Stimulated activated naive B cell treated with anti-CD40 and anti-IgM and Interleukin-4, amounts not matched to agents 10 μg/mL and 1 μg/mL and 100 μg/mL, for 72 hours (primary cell): Measurements from ENCODE around the gene REEP3.

Source experiments
- ATAC-seq, 2 donors: fragments of 150-1000 bp; cut with Tn5 transposase; replicated peaks; 2 replicates each; pipeline ENCODE4 v1.10.0; 2021; ENCODE audit warnings: moderate library complexity in 1 of 2
- DNase-seq: peaks from one replicate; pipeline ENCODE4 v3.0.0; 2021
- H3K27ac Mint-ChIP-seq: one replicate; pipeline ENCODE4 v1.8.0; 2022; ENCODE audit warnings: mild to moderate bottlenecking, mixed read lengths
- H3K27me3 Mint-ChIP-seq, 2 donors: one replicate each; pipeline ENCODE4 v1.8.0; 2022; ENCODE audit warnings: mixed read lengths in 2 of 2
- H3K36me3 Mint-ChIP-seq, 2 donors: one replicate each; pipeline ENCODE4 v1.8.0; 2022; ENCODE audit warnings: mixed read lengths in 2 of 2, mild to moderate bottlenecking in 1 of 2
- H3K4me1 Mint-ChIP-seq, 2 donors: one replicate each; pipeline ENCODE4 v1.8.0; 2022; ENCODE audit warnings: mixed read lengths in 2 of 2, mild to moderate bottlenecking in 1 of 2
- H3K4me3 Mint-ChIP-seq, 2 donors: one replicate each; pipeline ENCODE4 v1.8.0; 2022; ENCODE audit warnings: mild to moderate bottlenecking in 2 of 2, mixed read lengths in 2 of 2, moderate library complexity in 1 of 2
- H3K9me3 Mint-ChIP-seq, 2 donors: one replicate each; pipeline ENCODE4 v1.8.0; 2022; ENCODE audit warnings: mixed read lengths in 2 of 2, mild to moderate bottlenecking in 1 of 2

The REEP3 gene

GRCh38 chr10:63522995-63523394 lies 1.8 kb downstream of the REEP3 start:
- peaks cover 17 to 36% of the 10 kb centered on the region in 2 donors for H3K4me1 Mint-ChIP-seq
- H3K9me3 Mint-ChIP-seq = no peaks in the 10 kb centered on the region
- DNase-seq (no peak), ATAC-seq (no peak)
- H3K27me3 Mint-ChIP-seq = no peaks in the 10 kb centered on the region
- peak overlapping the region; percentile 20 for H3K27ac Mint-ChIP-seq
- no peak overlapping the region for H3K4me3 Mint-ChIP-seq
- peaks cover 8 to 20% of the 10 kb centered on the region in 2 donors for H3K36me3 Mint-ChIP-seq

- H3K9me3 Mint-ChIP-seq = no peaks in the 10 kb centered on the region
- H3K36me3 Mint-ChIP-seq = peaks cover 16 to 20% of the 10 kb centered on the region in 2 donors
- H3K27ac Mint-ChIP-seq = no peak overlapping the region
- no peaks in the 10 kb centered on the region for H3K27me3 Mint-ChIP-seq
- DNase-seq (no peak), ATAC-seq (no peak)
- peaks cover 14 to 33% of the 10 kb centered on the region in 2 donors for H3K4me1 Mint-ChIP-seq
- no peak overlapping the region for H3K4me3 Mint-ChIP-seq
Observed at GRCh38 chr10:63525021-63525420, 3.8 kb downstream of the REEP3 start.

GRCh38 chr10:63527401-63527800 lies 6.2 kb downstream of the REEP3 start:
- peaks cover 16 to 20% of the 10 kb centered on the region in 2 donors for H3K36me3 Mint-ChIP-seq
- ATAC-seq = no peak
- H3K4me1 Mint-ChIP-seq = peaks cover 12 to 33% of the 10 kb centered on the region in 2 donors
- DNase-seq = no peak
- no peaks in the 10 kb centered on the region for H3K9me3 Mint-ChIP-seq
- H3K4me3 Mint-ChIP-seq = no peak overlapping the region
- no peaks in the 10 kb centered on the region for H3K27me3 Mint-ChIP-seq
- H3K27ac Mint-ChIP-seq = no peak overlapping the region

- DNase-seq (no peak), ATAC-seq (no peak)
- H3K4me1 Mint-ChIP-seq = peaks cover 10 to 28% of the 10 kb centered on the region in 2 donors
- no peak overlapping the region for H3K4me3 Mint-ChIP-seq
- no peaks in the 10 kb centered on the region for H3K9me3 Mint-ChIP-seq
- peaks cover 16 to 20% of the 10 kb centered on the region in 2 donors for H3K36me3 Mint-ChIP-seq
- no peak overlapping the region for H3K27ac Mint-ChIP-seq
- no peaks in the 10 kb centered on the region for H3K27me3 Mint-ChIP-seq
Observed at GRCh38 chr10:63528084-63528744, 7.0 kb downstream of the REEP3 start.

- Mint-ChIP-seq H3K36me3 (peaks cover 11 to 14% of the 10 kb centered on the region in 2 donors), H3K9me3 (no peaks in the 10 kb centered on the region), H3K4me3 (no peak overlapping the region), H3K27me3 (no peaks in the 10 kb centered on the region), H3K4me1 (peaks cover 6 to 32% of the 10 kb centered on the region in 2 donors), H3K27ac (no peak overlapping the region)
- no peak for ATAC-seq
- DNase-seq = no peak
Observed at GRCh38 chr10:63530409-63530808, 9.2 kb downstream of the REEP3 start.

- peaks cover 0 to 3% of the 10 kb centered on the region in 2 donors for H3K36me3 Mint-ChIP-seq
- H3K27ac Mint-ChIP-seq = no peak overlapping the region
- peaks cover 0 to 18% of the 10 kb centered on the region in 2 donors for H3K4me1 Mint-ChIP-seq
- ATAC-seq (no peak), DNase-seq (no peak)
- H3K27me3 Mint-ChIP-seq = no peaks in the 10 kb centered on the region
- no peaks in the 10 kb centered on the region for H3K9me3 Mint-ChIP-seq
- no peak overlapping the region for H3K4me3 Mint-ChIP-seq
Observed at GRCh38 chr10:63534723-63535122, 13.5 kb downstream of the REEP3 start.

- H3K27ac Mint-ChIP-seq = no peak overlapping the region
- peaks cover 0 to 18% of the 10 kb centered on the region in 2 donors for H3K4me1 Mint-ChIP-seq
- DNase-seq (no peak), ATAC-seq (no peak)
- H3K36me3 Mint-ChIP-seq = peaks cover 0 to 3% of the 10 kb centered on the region in 2 donors
- H3K27me3 Mint-ChIP-seq = no peaks in the 10 kb centered on the region
- H3K9me3 Mint-ChIP-seq = no peaks in the 10 kb centered on the region
- H3K4me3 Mint-ChIP-seq = no peak overlapping the region
Observed at GRCh38 chr10:63536698-63537097, 15.5 kb downstream of the REEP3 start.

GRCh38 chr10:63537536-63537935 lies 16.3 kb downstream of the REEP3 start:
- ATAC-seq = no peak
- H3K4me1 Mint-ChIP-seq = peaks cover 0 to 18% of the 10 kb centered on the region in 2 donors
- no peaks in the 10 kb centered on the region for H3K9me3 Mint-ChIP-seq
- no peaks in the 10 kb centered on the region for H3K27me3 Mint-ChIP-seq
- no peak overlapping the region for H3K4me3 Mint-ChIP-seq
- no peak overlapping the region for H3K27ac Mint-ChIP-seq
- peaks cover 0 to 3% of the 10 kb centered on the region in 2 donors for H3K36me3 Mint-ChIP-seq
- no peak for DNase-seq

- Mint-ChIP-seq H3K9me3 (no peaks in the 10 kb centered on the region), H3K4me1 (peaks cover 1 to 10% of the 10 kb centered on the region in 2 donors), H3K36me3 (peaks cover 0 to 2% of the 10 kb centered on the region in 2 donors), H3K27ac (no peak overlapping the region), H3K4me3 (no peak overlapping the region), H3K27me3 (no peaks in the 10 kb centered on the region)
- no peak for ATAC-seq
- DNase-seq = no peak
Observed at GRCh38 chr10:63539377-63539776, 18.2 kb downstream of the REEP3 start.

GRCh38 chr10:63539994-63540393 lies 18.8 kb downstream of the REEP3 start:
- no peaks in the 10 kb centered on the region for H3K27me3 Mint-ChIP-seq
- H3K27ac Mint-ChIP-seq = no peak overlapping the region
- H3K4me1 Mint-ChIP-seq = peaks cover 2 to 3% of the 10 kb centered on the region in 2 donors
- ATAC-seq = no peak
- H3K9me3 Mint-ChIP-seq = no peaks in the 10 kb centered on the region
- no peak overlapping the region for H3K4me3 Mint-ChIP-seq
- H3K36me3 Mint-ChIP-seq = peaks cover 0 to 2% of the 10 kb centered on the region in 2 donors
- no peak for DNase-seq

GRCh38 chr10:63542835-63543575 lies 21.8 kb downstream of the REEP3 start:
- DNase-seq (no peak), ATAC-seq (no peak)
- Mint-ChIP-seq H3K4me1 (peaks cover 0 to 2% of the 10 kb centered on the region in 2 donors), H3K27ac (no peak overlapping the region), H3K4me3 (no peak overlapping the region), H3K36me3 (peaks cover 8 to 10% of the 10 kb centered on the region in 2 donors), H3K27me3 (no peaks in the 10 kb centered on the region), H3K9me3 (no peaks in the 10 kb centered on the region)

GRCh38 chr10:63543576-63543962 lies 22.4 kb downstream of the REEP3 start:
- no peaks in the 10 kb centered on the region for H3K27me3 Mint-ChIP-seq
- no peak overlapping the region for H3K4me3 Mint-ChIP-seq
- no peaks in the 10 kb centered on the region for H3K9me3 Mint-ChIP-seq
- no peak overlapping the region for H3K27ac Mint-ChIP-seq
- peaks cover 0 to 2% of the 10 kb centered on the region in 2 donors for H3K4me1 Mint-ChIP-seq
- ATAC-seq (no peak), DNase-seq (no peak)
- peaks cover 8 to 10% of the 10 kb centered on the region in 2 donors for H3K36me3 Mint-ChIP-seq

GRCh38 chr10:63544418-63544817 lies 23.2 kb downstream of the REEP3 start:
- Mint-ChIP-seq H3K4me3 (no peak overlapping the region), H3K27me3 (no peaks in the 10 kb centered on the region), H3K27ac (no peak overlapping the region), H3K36me3 (peaks cover 8 to 10% of the 10 kb centered on the region in 2 donors), H3K9me3 (no peaks in the 10 kb centered on the region), H3K4me1 (peaks cover 4 to 7% of the 10 kb centered on the region in 2 donors)
- ATAC-seq (no peak), DNase-seq (no peak)

- H3K4me1 Mint-ChIP-seq = peaks cover 7 to 10% of the 10 kb centered on the region in 2 donors
- ATAC-seq (no peak), DNase-seq (no peak)
- no peaks in the 10 kb centered on the region for H3K27me3 Mint-ChIP-seq
- no peak overlapping the region for H3K4me3 Mint-ChIP-seq
- H3K27ac Mint-ChIP-seq = no peak overlapping the region
- no peaks in the 10 kb centered on the region for H3K9me3 Mint-ChIP-seq
- peaks cover 9 to 10% of the 10 kb centered on the region in 2 donors for H3K36me3 Mint-ChIP-seq
Observed at GRCh38 chr10:63547628-63548360, 26.6 kb downstream of the REEP3 start.
